ENCODE results near the gene RITA1. TPM values are rescaled to one million over a fixed set of nuclear protein-coding genes. Genes with fewer than 3 reads are reported as not detected.

RITA1 gene
- total and polyA plus RNA-seq, 7 experiments from 2014 or later, result 6.4 to 28.9 (median 14.2) TPM

- ATAC-seq (no peak), DNase-seq (no peak)
- H3K36me3 ChIP-seq (ENCODE audit: control insufficient read depth in 2 of 3, insufficient read depth in 3 of 3, low read length in 3 of 3), result peaks cover 0 to 51% (median 13%) of the 10 kb centered on the region in 3 experiments
- no peaks in the 10 kb centered on the region for H3K27me3 ChIP-seq (ENCODE audit: control insufficient read depth in 2 of 2, insufficient read depth in 2 of 2, low read length in 2 of 2)
- Mint-ChIP-seq H3K4me3 (peak overlapping the region in 5 of 10 donors; percentile 3 to 83 (median 39)), H3K4me1 (peaks cover 52 to 87% (median 68%) of the 10 kb centered on the region in 7 donors), H3K36me3 (peaks cover 5 to 41% (median 35%) of the 10 kb centered on the region in 5 donors), H3K27ac (peak overlapping the region in 4 of 9 donors; percentile 22 to 76 (median 47)), H3K9me3 (no peaks in the 10 kb centered on the region), H3K27me3 (no peaks in the 10 kb centered on the region)
- no peak overlapping the region for H3K27ac ChIP-seq (ENCODE audit: low read depth, low read length)
- POLR2A ChIA-PET, result interaction anchor here (1.3 to 6.3 kb wide), 5 partner anchors 9 to 101 kb away, joined by 3 to 51 read pairs (median 4); partner anchors contain the start of gene TPCN1
- intact Hi-C loops (cut with micrococcal nuclease), result loop anchor here (2.0 to 5.0 kb wide), 4 partner anchors 29 to 71 kb away; no protein-coding TSS in a partner anchor
- H3K4me3 ChIP-seq (ENCODE audit: low read length), result no peak overlapping the region
- H3K9me3 ChIP-seq (ENCODE audit: control insufficient read depth in 2 of 3, low read length in 3 of 3), result no peaks in the 10 kb centered on the region
- H3K4me1 ChIP-seq (ENCODE audit: control insufficient read depth in 2 of 2, insufficient read depth in 2 of 2, low read length in 2 of 2), result peaks cover 7 to 54% of the 10 kb centered on the region in 2 donors
- CTCF ChIA-PET, result interaction anchor here (1.0 to 3.5 kb wide), 3 partner anchors 8 to 68 kb away, joined by 4 to 17 read pairs (median 6); no protein-coding TSS in a partner anchor
These were observed 45.9 kb downstream of the RITA1 start for GRCh38 chr12:113231235-113232088.

- DNase-seq (no peak), ATAC-seq (no peak)
- Histone ChIP-seq H3K27me3 (ENCODE audit: control insufficient read depth in 2 of 2, insufficient read depth in 2 of 2, low read length in 2 of 2) (no peaks in the 10 kb centered on the region), H3K27ac (ENCODE audit: low read depth, low read length) (peak overlapping the region; percentile 41), H3K4me3 (ENCODE audit: low read length) (peak overlapping the region; percentile 43), H3K9me3 (ENCODE audit: control insufficient read depth in 2 of 3, low read length in 3 of 3) (no peaks in the 10 kb centered on the region), H3K4me1 (ENCODE audit: control insufficient read depth in 2 of 2, insufficient read depth in 2 of 2, low read length in 2 of 2) (peaks cover 7 to 54% of the 10 kb centered on the region in 2 donors), H3K36me3 (ENCODE audit: control insufficient read depth in 2 of 3, insufficient read depth in 3 of 3, low read length in 3 of 3) (peaks cover 0 to 44% (median 13%) of the 10 kb centered on the region in 3 experiments)
- H3K27me3 Mint-ChIP-seq, result no peaks in the 10 kb centered on the region
- peak overlapping the region; percentile 54 to 94 (median 84) for H3K4me3 Mint-ChIP-seq
- H3K36me3 Mint-ChIP-seq, result peaks cover 5 to 40% (median 33%) of the 10 kb centered on the region in 5 donors
- ChIA-PET CTCF (interaction anchor here (0.6 to 3.5 kb wide), 7 partner anchors 9 to 193 kb away, joined by 3 to 17 read pairs (median 4); no protein-coding TSS in a partner anchor), POLR2A (interaction anchor here (1.1 to 6.3 kb wide), 5 partner anchors 10 to 100 kb away, joined by 3 to 51 read pairs (median 4); partner anchors contain the start of gene TPCN1)
- H3K9me3 Mint-ChIP-seq, result no peaks in the 10 kb centered on the region
- H3K4me1 Mint-ChIP-seq, result peaks cover 56 to 93% (median 74%) of the 10 kb centered on the region in 7 donors
- peak overlapping the region; percentile 86 to 96 (median 93) for H3K27ac Mint-ChIP-seq
- intact Hi-C loops (cut with micrococcal nuclease), result loop anchor here (2.0 to 5.0 kb wide), 4 partner anchors 29 to 70 kb away; no protein-coding TSS in a partner anchor
These were observed 46.7 kb downstream of the RITA1 start for GRCh38 chr12:113232089-113232839.

GRCh38 chr12:113232840-113233585 lies 47.5 kb downstream of the RITA1 start:
- H3K4me3 ChIP-seq (ENCODE audit: low read length), result peak overlapping the region; percentile 43

GRCh38 chr12:113233967-113234366 lies 48.4 kb downstream of the RITA1 start:
- DNase-seq, result no peak
- Histone ChIP-seq H3K4me3 (ENCODE audit: low read length) (no peak overlapping the region), H3K9me3 (ENCODE audit: control insufficient read depth in 2 of 3, low read length in 3 of 3) (no peaks in the 10 kb centered on the region), H3K27ac (ENCODE audit: low read depth, low read length) (peak overlapping the region; percentile 68), H3K4me1 (ENCODE audit: control insufficient read depth in 2 of 2, insufficient read depth in 2 of 2, low read length in 2 of 2) (peaks cover 7 to 57% of the 10 kb centered on the region in 2 donors), H3K36me3 (ENCODE audit: control insufficient read depth in 2 of 3, insufficient read depth in 3 of 3, low read length in 3 of 3) (peaks cover 0 to 39% (median 10%) of the 10 kb centered on the region in 3 experiments), H3K27me3 (ENCODE audit: control insufficient read depth in 2 of 2, insufficient read depth in 2 of 2, low read length in 2 of 2) (no peaks in the 10 kb centered on the region)
- CTCF ChIA-PET, result interaction anchor here (1.0 to 3.5 kb wide), 2 partner anchors 11 to 27 kb away, joined by 6 to 17 read pairs; no protein-coding TSS in a partner anchor
- Mint-ChIP-seq H3K27ac (peak overlapping the region in 8 of 9 donors; percentile 86 to 96 (median 94)), H3K27me3 (no peaks in the 10 kb centered on the region), H3K36me3 (peaks cover 5 to 33% (median 23%) of the 10 kb centered on the region in 5 donors), H3K9me3 (no peaks in the 10 kb centered on the region), H3K4me3 (peak overlapping the region in 6 of 10 donors; percentile 26 to 91 (median 84)), H3K4me1 (peaks cover 52 to 91% (median 69%) of the 10 kb centered on the region in 7 donors)
- intact Hi-C loops (cut with micrococcal nuclease), result loop anchor here (1.0 to 5.0 kb wide), 9 partner anchors 13 to 124 kb away; partner anchors contain the start of genes SLC8B1 (in 2 of the 2), TPCN1 (in 2 of the 2), DDX54 (in 1 of the 2) and PLBD2 (in 1 of the 2)
- ATAC-seq, result no peak
- POLR2A ChIA-PET, result interaction anchor here (0.8 to 6.3 kb wide), 2 partner anchors 11 to 28 kb away, joined by 3 to 51 read pairs; partner anchors contain the start of gene TPCN1

More at GRCh38 chr12:113232840-113233585, 47.5 kb downstream of the RITA1 start:
- ChIA-PET CTCF (interaction anchor here (0.7 to 3.5 kb wide), 7 partner anchors 10 to 192 kb away, joined by 3 to 17 read pairs (median 6); no protein-coding TSS in a partner anchor), POLR2A (interaction anchor here (0.6 to 6.3 kb wide), 7 partner anchors 8 to 100 kb away, joined by 3 to 51 read pairs (median 4); partner anchors contain the start of gene TPCN1)
- Histone ChIP-seq H3K9me3 (ENCODE audit: control insufficient read depth in 2 of 3, low read length in 3 of 3) (no peaks in the 10 kb centered on the region), H3K27me3 (ENCODE audit: control insufficient read depth in 2 of 2, insufficient read depth in 2 of 2, low read length in 2 of 2) (no peaks in the 10 kb centered on the region), H3K27ac (ENCODE audit: low read depth, low read length) (peak overlapping the region; percentile 68), H3K36me3 (ENCODE audit: control insufficient read depth in 2 of 3, insufficient read depth in 3 of 3, low read length in 3 of 3) (peaks cover 0 to 39% (median 13%) of the 10 kb centered on the region in 3 experiments), H3K4me1 (ENCODE audit: control insufficient read depth in 2 of 2, insufficient read depth in 2 of 2, low read length in 2 of 2) (peaks cover 7 to 60% of the 10 kb centered on the region in 2 donors)
- intact Hi-C loops (cut with micrococcal nuclease), result loop anchor here (1.0 to 5.0 kb wide), 9 partner anchors 12 to 125 kb away; partner anchors contain the start of genes SLC8B1 (in 2 of the 2), TPCN1 (in 2 of the 2), DDX54 (in 1 of the 2) and PLBD2 (in 1 of the 2)
- H3K9me3 Mint-ChIP-seq, result no peaks in the 10 kb centered on the region
- no peaks in the 10 kb centered on the region for H3K27me3 Mint-ChIP-seq
- peak; percentile 95 for ATAC-seq
- H3K4me1 Mint-ChIP-seq, result peaks cover 59 to 93% (median 75%) of the 10 kb centered on the region in 7 donors
- peak overlapping the region; percentile 81 to 94 (median 86) for H3K4me3 Mint-ChIP-seq
- peak; percentile 46 to 91 (median 83) for DNase-seq
- H3K36me3 Mint-ChIP-seq, result peaks cover 5 to 35% (median 25%) of the 10 kb centered on the region in 5 donors
- H3K27ac Mint-ChIP-seq, result peak overlapping the region; percentile 86 to 96 (median 93)

- peaks cover 5 to 37% (median 28%) of the 10 kb centered on the region in 5 donors for H3K36me3 Mint-ChIP-seq
- intact Hi-C loops (cut with micrococcal nuclease), result loop anchor here in 1 of 2 donors (5.0 kb wide), 2 partner anchors 43 to 68 kb away; no protein-coding TSS in a partner anchor
- no peak overlapping the region for H3K4me3 ChIP-seq (ENCODE audit: low read length)
- peaks cover 0 to 44% (median 10%) of the 10 kb centered on the region in 3 experiments for H3K36me3 ChIP-seq (ENCODE audit: control insufficient read depth in 2 of 3, insufficient read depth in 3 of 3, low read length in 3 of 3)
- ChIA-PET CTCF (interaction anchor here (1.0 to 3.5 kb wide), 2 partner anchors 11 to 26 kb away, joined by 6 to 17 read pairs; no protein-coding TSS in a partner anchor), POLR2A (interaction anchor here (0.8 to 6.3 kb wide), 3 partner anchors 8 to 27 kb away, joined by 3 to 51 read pairs (median 5); partner anchors contain the start of gene TPCN1)
- peak overlapping the region in 2 of 10 donors; percentile 37 to 91 for H3K4me3 Mint-ChIP-seq
- H3K27ac ChIP-seq (ENCODE audit: low read depth, low read length), result no peak overlapping the region
- no peaks in the 10 kb centered on the region for H3K27me3 Mint-ChIP-seq
- H3K4me1 ChIP-seq (ENCODE audit: control insufficient read depth in 2 of 2, insufficient read depth in 2 of 2, low read length in 2 of 2), result peaks cover 7 to 51% of the 10 kb centered on the region in 2 donors
- no peaks in the 10 kb centered on the region for H3K9me3 ChIP-seq (ENCODE audit: control insufficient read depth in 2 of 3, low read length in 3 of 3)
- no peaks in the 10 kb centered on the region for H3K9me3 Mint-ChIP-seq
- no peak for ATAC-seq
- H3K4me1 Mint-ChIP-seq, result peaks cover 52 to 90% (median 73%) of the 10 kb centered on the region in 7 donors
- H3K27ac Mint-ChIP-seq, result peak overlapping the region in 8 of 9 donors; percentile 6 to 95 (median 92)
- no peak for DNase-seq
- no peaks in the 10 kb centered on the region for H3K27me3 ChIP-seq (ENCODE audit: control insufficient read depth in 2 of 2, insufficient read depth in 2 of 2, low read length in 2 of 2)
These were observed 49.0 kb downstream of the RITA1 start for GRCh38 chr12:113234483-113234882.
